ENCODE measurements around the gene EFL1. TPM values are rescaled to one million over a fixed set of nuclear protein-coding genes. Genes with fewer than 3 reads are reported as not detected.

Gene EFL1
- total RNA-seq, 4 donors from 2014 or later = 15.8 to 19.5 (median 16.4) TPM

DNA sequence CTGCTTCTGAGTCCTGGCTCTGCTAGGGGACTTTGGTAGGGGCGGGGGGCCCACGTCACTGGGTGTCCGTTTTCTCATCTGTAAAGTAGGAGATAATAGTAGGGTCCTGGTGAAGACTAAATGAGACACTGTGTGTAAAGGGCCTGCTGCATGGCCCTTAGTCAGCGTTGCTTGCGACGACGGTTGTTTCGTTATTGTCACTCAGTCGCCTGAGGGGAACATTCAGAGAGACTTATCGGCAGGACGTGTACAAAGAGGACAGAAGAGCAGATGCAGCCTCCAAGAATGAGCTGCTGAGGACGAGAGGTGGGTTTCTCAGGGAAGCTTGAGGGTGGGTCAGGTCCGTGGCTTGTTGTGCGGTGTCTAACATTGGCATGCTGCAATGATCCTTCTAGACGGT lies 163.9 kb downstream of the EFL1 start:
- Histone ChIP-seq H3K27ac (no peak overlapping the region), H3K9me3 (no peaks in the 10 kb centered on the region), H3K27me3 (peaks cover 0 to 7% (median 0%) of the 10 kb centered on the region in 4 donors), H3K4me1 (no peaks in the 10 kb centered on the region), H3K4me3 (no peak overlapping the region), H3K36me3 (no peaks in the 10 kb centered on the region)
- 91 to 92% methylated on average over 14 to 15 of the region's 15 CpGs for WGBS, 2 donors
- intact Hi-C loops (cut with DNase I) = no loop called here
- DNase-seq = no peak
- TF ChIP-seq CTCF (IDR thresholded peaks at IDR 0.05) (no peak), POLR2A (IDR thresholded peaks at IDR 0.05) (no peak)

DNA sequence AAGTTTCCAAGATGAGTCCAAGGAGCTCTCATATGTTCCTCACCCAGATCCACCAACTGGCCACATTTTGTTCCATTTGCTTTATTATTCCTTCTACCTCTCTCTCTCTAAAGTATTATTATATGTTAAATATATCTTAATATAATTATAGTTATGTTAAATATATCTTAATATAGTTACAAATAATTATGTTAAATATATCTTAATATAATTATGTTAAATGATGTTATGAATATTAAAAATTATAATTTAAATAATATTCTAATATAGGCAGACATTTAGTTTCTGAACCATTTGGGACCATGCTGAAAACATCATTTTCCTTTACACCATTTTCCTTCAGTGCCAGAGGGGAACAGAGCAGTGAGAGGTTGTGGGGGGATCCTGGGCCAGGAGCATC lies 166.7 kb downstream of the EFL1 start:
- intact Hi-C loops (cut with DNase I) = no loop called here
- H3K27me3 ChIP-seq = peaks cover 0 to 11% (median 0%) of the 10 kb centered on the region in 4 donors
- H3K27ac ChIP-seq = no peak overlapping the region
- H3K9me3 ChIP-seq = no peaks in the 10 kb centered on the region
- no peaks in the 10 kb centered on the region for H3K4me1 ChIP-seq
- no peaks in the 10 kb centered on the region for H3K36me3 ChIP-seq
- no peak for DNase-seq
- TF ChIP-seq CTCF (IDR thresholded peaks at IDR 0.05) (no peak), POLR2A (IDR thresholded peaks at IDR 0.05) (no peak)
- H3K4me3 ChIP-seq = no peak overlapping the region

GRCh38 chr15:82093774-82094211 lies 168.7 kb downstream of the EFL1 start:
- Histone ChIP-seq H3K9me3 (no peaks in the 10 kb centered on the region), H3K4me1 (no peaks in the 10 kb centered on the region), H3K27ac (no peak overlapping the region), H3K27me3 (peaks cover 0 to 11% (median 0%) of the 10 kb centered on the region in 4 donors), H3K36me3 (no peaks in the 10 kb centered on the region), H3K4me3 (no peak overlapping the region)
- WGBS, 2 donors = 54 to 64% methylated on average over 12 to 13 of the region's 13 CpGs
- intact Hi-C loops (cut with DNase I) = no loop called here
- no peak for DNase-seq
- TF ChIP-seq CTCF (IDR thresholded peaks at IDR 0.05) = no peak
- no peak for TF ChIP-seq POLR2A (IDR thresholded peaks at IDR 0.05)

DNA sequence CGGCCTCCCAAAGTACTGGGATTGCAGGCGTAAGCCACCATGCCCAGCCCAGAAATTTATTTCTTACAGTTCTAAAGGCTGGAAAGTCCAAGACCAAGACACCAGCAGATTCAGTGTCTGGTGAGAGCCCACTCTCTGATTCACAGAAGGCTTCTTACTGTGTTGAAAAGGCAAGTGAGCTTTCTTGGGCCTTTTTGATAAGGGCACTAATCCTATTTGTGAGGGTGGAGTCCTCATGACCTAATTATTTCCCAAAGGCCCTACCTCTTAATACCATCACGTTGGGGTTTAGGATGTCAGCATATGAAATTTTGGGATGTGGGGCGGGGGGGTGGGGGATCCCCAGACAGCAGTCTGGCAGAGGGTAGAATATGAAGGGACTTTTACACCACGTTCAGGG lies 169.2 kb downstream of the EFL1 start:
- no peak overlapping the region for H3K4me3 ChIP-seq
- intact Hi-C loops (cut with DNase I) = no loop called here
- H3K27me3 ChIP-seq = peaks cover 0 to 11% (median 0%) of the 10 kb centered on the region in 4 donors
- no peaks in the 10 kb centered on the region for H3K4me1 ChIP-seq
- H3K27ac ChIP-seq = no peak overlapping the region
- TF ChIP-seq CTCF (IDR thresholded peaks at IDR 0.05) (no peak), POLR2A (IDR thresholded peaks at IDR 0.05) (no peak)
- H3K36me3 ChIP-seq = no peaks in the 10 kb centered on the region
- H3K9me3 ChIP-seq = no peaks in the 10 kb centered on the region
- no peak for DNase-seq
- 86 to 98% methylated on average over 3 to 4 of the region's 5 CpGs for WGBS, 2 donors

GRCh38 chr15:82091636-82092140 lies 170.8 kb downstream of the EFL1 start:
- no peaks in the 10 kb centered on the region for H3K9me3 ChIP-seq
- no peak overlapping the region for H3K4me3 ChIP-seq
- 73 to 75% methylated on average over 2 to 3 of the region's 3 CpGs for WGBS, 2 donors
- TF ChIP-seq CTCF (IDR thresholded peaks at IDR 0.05) = no peak
- no peak for TF ChIP-seq POLR2A (IDR thresholded peaks at IDR 0.05)
- H3K27me3 ChIP-seq = peaks cover 0 to 11% (median 0%) of the 10 kb centered on the region in 4 donors
- intact Hi-C loops (cut with DNase I) = no loop called here
- H3K4me1 ChIP-seq = no peaks in the 10 kb centered on the region
- no peak for DNase-seq
- H3K36me3 ChIP-seq = no peaks in the 10 kb centered on the region
- H3K27ac ChIP-seq = no peak overlapping the region
